Aorta (tissue), 5 donors: ENCODE data around the gene MAD1L1. TPM values are rescaled to one million over a fixed set of nuclear protein-coding genes. Genes with fewer than 3 reads are reported as not detected.

Source experiments
- ATAC-seq: fragments of 200-7000 bp; cut with Tn5 transposase; one replicate; pipeline ENCODE4 v1.9.1; 2022; ENCODE audit warnings: moderate library complexity; ENCODE audit not compliant: low FRiP score
- DNase-seq, 2 donors: peaks; one replicate each; pipeline ENCODE4 v3.0.0-alpha.2; 2020
- H3K27ac ChIP-seq, 2 donors: one replicate each; pipeline ENCODE4 v1.5.1; 2013; ENCODE audit warnings: low read length in 2 of 2, mild to moderate bottlenecking in 2 of 2, moderate library complexity in 2 of 2, control low read depth in 1 of 2, inconsistent platforms in 1 of 2, low read depth in 1 of 2
- H3K27me3 ChIP-seq, 2 donors: one replicate each; pipeline ENCODE4 v1.6.1; 2013; ENCODE audit warnings: control low read depth in 1 of 2, low read length in 1 of 2, mild to moderate bottlenecking in 1 of 2, moderate library complexity in 1 of 2; ENCODE audit not compliant: insufficient read depth in 2 of 2, control insufficient read depth in 1 of 2
- H3K36me3 ChIP-seq, 2 donors: one replicate each; pipeline ENCODE4 v1.6.1; 2013; ENCODE audit warnings: control low read depth in 1 of 2, low read length in 1 of 2, mild to moderate bottlenecking in 1 of 2; ENCODE audit not compliant: insufficient read depth in 2 of 2, control insufficient read depth in 1 of 2
- H3K4me1 ChIP-seq, 2 donors: one replicate each; pipeline ENCODE4 v1.6.1; 2013; ENCODE audit warnings: low read length in 2 of 2, control low read depth in 1 of 2, mild to moderate bottlenecking in 1 of 2, moderate library complexity in 1 of 2; ENCODE audit not compliant: insufficient read depth in 2 of 2, control insufficient read depth in 1 of 2
- H3K4me3 ChIP-seq, 2 donors: one replicate each; pipeline ENCODE4 v1.5.1; 2013; ENCODE audit warnings: low read length in 2 of 2, control low read depth in 1 of 2, mild to moderate bottlenecking in 1 of 2
- H3K9me3 ChIP-seq: one replicate; pipeline ENCODE4 v1.6.1; 2013; ENCODE audit warnings: mild to moderate bottlenecking, low read length; ENCODE audit not compliant: control insufficient read depth
- WGBS, 2 donors: extraction: QIAGEN DNeasy Blood & Tissue Kit; methylation state at CpG; one replicate each; pipeline ENCODE4 v1.1.7; 2013; 5-methylcytosine and 5-hydroxymethylcytosine counted together
- intact Hi-C, 2 donors: fragments of 100-400 bp; cut with DNase I; formaldehyde crosslinking; loops; one replicate each; pipeline versions ENCODE4 v1.14.2 to v1.15.0; 2022
- polyA plus RNA-seq, 2 donors: library from polyadenylated mRNA; stranded (reverse); fragments of 200-250 nt; gene quantifications; one replicate each; pipeline ENCODE4 v1.2.3, GENCODE V29; 2013
- total RNA-seq, 2 donors: library from RNA; stranded (reverse); fragmentation: NEBNext Ultra II Directional; extraction: Animal tissue kit (Norgen Biotek cat#: 25700); gene quantifications; one replicate each; pipeline ENCODE4 v1.2.1, GENCODE V29; 2021
- donor health status: healthy with polysubstance abuse.
- donor health status: Bipolar disorder and iron deficiency.
- donor health status: DM: no; HTN: no; CAD: no.
- donor health status: DM: no; HTN: no; CAD: no.
- donor health status: DM: yes; HTN: yes; CAD: no.

Gene MAD1L1
- total and polyA plus RNA-seq, 4 donors, result 14.8 to 35.8 (median 20.2) TPM

DNA sequence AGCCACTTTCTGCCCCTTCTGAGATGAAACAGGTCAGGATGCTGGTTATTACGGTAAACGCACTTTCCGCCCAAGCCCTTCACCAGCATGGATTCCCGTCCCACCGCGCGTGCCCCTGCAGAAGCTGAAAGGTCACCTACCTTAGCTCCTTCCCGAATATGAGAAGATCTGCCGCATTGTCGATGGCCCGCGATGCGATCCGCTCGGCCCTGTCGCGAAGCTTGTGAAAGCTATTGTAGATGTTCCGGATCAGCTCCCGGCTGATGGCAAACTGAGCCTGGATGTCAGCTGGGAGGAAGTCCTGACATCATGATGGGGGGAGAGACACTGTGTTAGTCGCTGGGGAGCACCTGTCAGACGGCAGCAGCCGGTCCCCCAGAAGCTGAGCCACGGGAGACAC, 31.4 kb upstream of the MAD1L1 start:
- H3K36me3 ChIP-seq, result no peaks in the 10 kb centered on the region
- no peak overlapping the region for H3K27ac ChIP-seq
- no peaks in the 10 kb centered on the region for H3K27me3 ChIP-seq
- intact Hi-C loops, result no loop called here
- no peak overlapping the region for H3K4me3 ChIP-seq
- DNase-seq (no peak), ATAC-seq (no peak)
- H3K9me3 ChIP-seq, result no peaks in the 10 kb centered on the region
- WGBS, 2 donors, result 96 to 97% methylated on average over 23 of the region's 23 CpGs
- no peaks in the 10 kb centered on the region for H3K4me1 ChIP-seq

DNA sequence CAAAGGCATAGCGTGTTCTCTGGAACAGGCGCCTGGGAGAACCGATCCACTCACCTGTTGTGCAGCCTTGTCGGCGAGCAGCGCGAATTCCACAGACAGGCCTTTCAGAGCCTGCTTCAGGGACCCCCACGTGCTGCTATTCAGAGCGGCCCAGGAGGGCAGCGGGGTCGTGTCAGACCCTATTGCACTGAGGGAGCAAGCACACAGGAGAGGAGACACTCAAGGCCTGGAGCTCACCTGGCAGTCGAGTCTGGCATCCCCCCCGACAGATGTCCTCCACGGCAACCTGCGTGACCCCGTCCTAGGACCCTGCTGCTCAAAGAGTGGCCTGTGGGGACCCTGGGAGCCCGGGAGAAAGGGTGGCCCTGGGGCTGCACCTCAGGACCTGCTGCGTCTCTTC, 30.4 kb upstream of the MAD1L1 start:
- Histone ChIP-seq H3K4me1 (no peaks in the 10 kb centered on the region), H3K27ac (no peak overlapping the region), H3K27me3 (no peaks in the 10 kb centered on the region), H3K36me3 (no peaks in the 10 kb centered on the region), H3K9me3 (no peaks in the 10 kb centered on the region), H3K4me3 (no peak overlapping the region)
- intact Hi-C loops, result no loop called here
- 89 to 95% methylated on average over 18 of the region's 18 CpGs for WGBS, 2 donors
- DNase-seq (no peak), ATAC-seq (no peak)

DNA sequence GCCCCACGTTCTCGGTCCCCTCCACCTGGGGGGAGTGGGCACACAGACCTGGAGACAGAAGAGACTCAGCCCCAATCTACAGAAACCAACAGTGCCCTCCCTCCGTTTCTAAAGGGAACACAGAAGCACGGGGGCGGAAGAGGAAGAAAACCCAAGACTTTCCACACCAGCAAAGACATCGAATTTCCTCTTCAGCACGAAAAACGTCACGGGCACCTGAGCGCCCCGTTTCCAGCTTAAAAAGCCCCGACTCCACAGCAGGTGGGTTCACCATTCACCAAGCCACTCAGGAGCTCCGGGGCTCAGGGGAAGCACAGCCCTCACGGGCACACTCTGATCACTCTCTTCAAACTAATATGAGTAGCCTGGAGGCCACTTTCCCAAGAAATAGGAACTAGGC, 28.9 kb upstream of the MAD1L1 start:
- no peak overlapping the region for H3K27ac ChIP-seq
- DNase-seq (no peak), ATAC-seq (no peak)
- intact Hi-C loops, result no loop called here
- no peaks in the 10 kb centered on the region for H3K36me3 ChIP-seq
- H3K27me3 ChIP-seq, result no peaks in the 10 kb centered on the region
- no peaks in the 10 kb centered on the region for H3K9me3 ChIP-seq
- no peaks in the 10 kb centered on the region for H3K4me1 ChIP-seq
- WGBS, 2 donors, result 92 to 93% methylated on average over 14 of the region's 14 CpGs
- H3K4me3 ChIP-seq, result no peak overlapping the region

DNA sequence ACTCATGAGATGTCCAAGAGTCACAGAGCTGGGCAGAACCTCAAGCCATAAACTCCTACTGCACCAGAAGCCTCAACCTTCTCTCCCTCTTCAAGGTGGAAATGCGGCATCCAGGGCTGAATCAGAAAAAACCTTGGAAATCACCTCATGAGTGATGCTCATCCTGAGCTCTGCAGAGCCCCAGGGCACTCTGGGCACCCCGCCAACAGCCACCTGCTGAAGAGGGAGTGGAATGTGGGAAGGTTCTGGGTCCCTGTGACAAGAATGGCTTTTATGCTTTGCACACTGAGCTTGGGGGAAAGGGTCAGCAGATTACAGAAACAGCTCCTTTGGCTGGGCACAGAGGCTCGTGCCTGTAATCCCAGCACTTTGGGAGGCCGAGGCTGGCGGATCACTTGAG, 28.1 kb upstream of the MAD1L1 start:
- H3K27ac ChIP-seq, result no peak overlapping the region
- intact Hi-C loops, result no loop called here
- no peaks in the 10 kb centered on the region for H3K27me3 ChIP-seq
- ATAC-seq (no peak), DNase-seq (no peak)
- no peaks in the 10 kb centered on the region for H3K4me1 ChIP-seq
- H3K4me3 ChIP-seq, result no peak overlapping the region
- no peaks in the 10 kb centered on the region for H3K9me3 ChIP-seq
- WGBS, 2 donors, result 91 to 93% methylated on average over 5 of the region's 5 CpGs
- no peaks in the 10 kb centered on the region for H3K36me3 ChIP-seq

DNA sequence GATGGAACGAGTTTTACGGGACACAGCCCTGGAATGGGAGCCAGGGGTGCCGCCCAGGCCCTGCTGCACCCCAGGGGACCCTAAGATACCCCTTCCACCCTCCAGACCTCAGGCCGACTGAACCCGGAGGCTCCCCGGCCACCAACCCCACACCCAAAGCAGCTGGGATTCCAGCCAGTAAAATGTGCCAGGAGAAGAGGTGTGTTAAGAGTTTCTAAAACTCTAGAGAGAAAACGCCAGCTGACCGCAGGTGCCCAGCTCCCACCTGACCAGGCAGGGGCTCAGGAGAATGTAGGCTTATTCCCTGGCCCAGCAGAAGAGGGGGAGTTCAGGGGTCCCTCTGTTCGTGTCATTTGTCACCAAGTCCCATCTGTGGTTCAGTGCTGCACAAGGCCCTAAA, 26.7 kb upstream of the MAD1L1 start:
- intact Hi-C loops, result no loop called here
- 87 to 90% methylated on average over 9 of the region's 9 CpGs for WGBS, 2 donors
- no peaks in the 10 kb centered on the region for H3K9me3 ChIP-seq
- no peak overlapping the region for H3K4me3 ChIP-seq
- no peaks in the 10 kb centered on the region for H3K27me3 ChIP-seq
- no peak for DNase-seq
- H3K4me1 ChIP-seq, result no peaks in the 10 kb centered on the region
- no peaks in the 10 kb centered on the region for H3K36me3 ChIP-seq
- no peak overlapping the region for H3K27ac ChIP-seq
- ATAC-seq, result no peak

DNA sequence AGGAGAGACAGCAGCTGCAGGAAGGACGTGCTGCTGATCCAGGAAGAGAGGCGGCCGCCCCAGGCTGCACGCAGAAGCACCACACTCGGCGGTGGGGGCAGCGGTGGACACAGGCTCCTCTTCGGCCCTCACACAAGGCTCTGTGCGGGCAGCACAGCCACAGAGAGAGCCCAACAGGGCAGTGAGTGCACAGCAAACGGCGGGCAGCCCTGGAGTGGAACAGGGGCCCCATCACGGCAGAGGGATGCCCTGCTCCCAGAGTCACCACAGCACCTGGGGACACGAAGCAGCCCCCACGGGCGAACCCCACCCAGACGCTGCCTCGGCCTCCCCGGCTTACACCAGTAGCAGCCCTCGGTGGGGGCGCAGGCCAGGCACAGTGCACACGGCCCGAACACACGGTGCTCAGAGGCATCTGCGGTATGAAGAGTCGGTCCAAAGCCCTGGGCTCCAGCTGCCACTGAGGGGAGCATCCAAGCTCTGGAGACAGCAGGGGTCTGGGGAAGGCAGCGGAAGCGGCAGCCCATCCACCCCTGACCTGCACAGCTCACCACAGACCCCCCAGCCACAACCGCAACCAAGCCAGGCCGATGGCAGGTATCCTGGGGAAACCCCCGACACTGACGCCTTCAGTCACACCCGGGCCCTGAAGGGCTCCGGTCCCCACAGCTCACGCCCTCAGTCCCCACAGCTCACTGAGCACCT, 26.1 kb upstream of the MAD1L1 start:
- WGBS, 2 donors, result 94 to 96% methylated on average over 31 to 34 of the region's 34 CpGs

DNA sequence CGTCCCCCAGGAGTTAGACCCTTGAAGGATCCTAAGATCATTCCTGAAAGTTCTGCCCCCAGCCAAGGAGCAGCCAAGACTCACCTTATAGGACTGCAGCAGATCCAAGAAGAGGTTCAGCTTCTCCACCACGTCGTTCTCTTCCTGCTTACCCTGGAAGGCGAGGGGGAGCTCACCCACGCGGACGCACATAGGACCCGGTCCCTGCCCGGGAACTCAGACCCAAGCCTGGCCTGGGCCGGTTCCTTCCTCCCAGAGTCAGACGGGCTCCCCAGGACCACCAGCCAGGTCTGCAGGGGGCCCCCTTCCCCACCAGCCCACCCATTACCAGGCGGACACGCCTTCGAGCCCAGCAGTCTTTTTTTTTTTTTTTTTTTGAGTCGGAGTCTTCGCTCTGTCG, 24.9 kb upstream of the MAD1L1 start:
- H3K27ac ChIP-seq, result no peak overlapping the region
- intact Hi-C loops, result no loop called here
- no peak overlapping the region for H3K4me3 ChIP-seq
- H3K36me3 ChIP-seq, result no peaks in the 10 kb centered on the region
- no peaks in the 10 kb centered on the region for H3K9me3 ChIP-seq
- H3K27me3 ChIP-seq, result no peaks in the 10 kb centered on the region
- 91 to 93% methylated on average over 13 to 17 of the region's 17 CpGs for WGBS, 2 donors
- no peaks in the 10 kb centered on the region for H3K4me1 ChIP-seq
- ATAC-seq (no peak), DNase-seq (no peak)

More for the DNA sequence above, 26.1 kb upstream of the MAD1L1 start:
- Histone ChIP-seq H3K4me1 (no peaks in the 10 kb centered on the region), H3K27me3 (no peaks in the 10 kb centered on the region), H3K36me3 (no peaks in the 10 kb centered on the region), H3K4me3 (no peak overlapping the region), H3K27ac (no peak overlapping the region), H3K9me3 (no peaks in the 10 kb centered on the region)
- DNase-seq (no peak), ATAC-seq (no peak)
- intact Hi-C loops, result no loop called here

DNA sequence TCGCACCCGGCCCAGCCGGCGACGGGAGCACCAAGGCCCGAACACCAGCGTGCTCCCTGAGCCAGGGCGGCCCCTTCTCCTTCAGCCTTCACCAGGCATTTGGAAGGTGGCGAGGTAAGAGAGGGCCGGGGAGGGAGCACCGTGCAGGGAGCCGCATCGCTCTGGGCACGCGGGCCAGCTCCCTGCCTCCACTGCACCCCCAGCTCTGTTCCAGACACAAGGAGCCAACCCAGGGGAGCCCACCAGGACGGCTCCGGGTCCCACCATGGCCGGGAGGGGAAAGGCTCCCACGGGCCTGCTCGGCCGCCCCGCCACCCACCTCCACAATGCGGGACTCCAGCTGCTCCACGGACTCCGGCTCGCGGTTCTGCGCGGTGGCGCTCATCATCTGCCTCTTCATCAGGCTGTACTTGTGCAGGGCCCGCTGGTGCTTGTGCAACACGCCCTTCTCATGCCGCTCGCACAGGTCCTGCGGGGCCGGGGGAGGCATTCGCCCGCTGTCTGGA, 24.4 kb upstream of the MAD1L1 start:
- Histone ChIP-seq H3K4me3 (no peak overlapping the region), H3K9me3 (no peaks in the 10 kb centered on the region), H3K27me3 (no peaks in the 10 kb centered on the region), H3K4me1 (no peaks in the 10 kb centered on the region), H3K36me3 (no peaks in the 10 kb centered on the region), H3K27ac (no peak overlapping the region)
- ATAC-seq, result no peak
- intact Hi-C loops, result no loop called here
- no peak for DNase-seq
- 95 to 97% methylated on average over 29 to 38 of the region's 38 CpGs for WGBS, 2 donors

DNA sequence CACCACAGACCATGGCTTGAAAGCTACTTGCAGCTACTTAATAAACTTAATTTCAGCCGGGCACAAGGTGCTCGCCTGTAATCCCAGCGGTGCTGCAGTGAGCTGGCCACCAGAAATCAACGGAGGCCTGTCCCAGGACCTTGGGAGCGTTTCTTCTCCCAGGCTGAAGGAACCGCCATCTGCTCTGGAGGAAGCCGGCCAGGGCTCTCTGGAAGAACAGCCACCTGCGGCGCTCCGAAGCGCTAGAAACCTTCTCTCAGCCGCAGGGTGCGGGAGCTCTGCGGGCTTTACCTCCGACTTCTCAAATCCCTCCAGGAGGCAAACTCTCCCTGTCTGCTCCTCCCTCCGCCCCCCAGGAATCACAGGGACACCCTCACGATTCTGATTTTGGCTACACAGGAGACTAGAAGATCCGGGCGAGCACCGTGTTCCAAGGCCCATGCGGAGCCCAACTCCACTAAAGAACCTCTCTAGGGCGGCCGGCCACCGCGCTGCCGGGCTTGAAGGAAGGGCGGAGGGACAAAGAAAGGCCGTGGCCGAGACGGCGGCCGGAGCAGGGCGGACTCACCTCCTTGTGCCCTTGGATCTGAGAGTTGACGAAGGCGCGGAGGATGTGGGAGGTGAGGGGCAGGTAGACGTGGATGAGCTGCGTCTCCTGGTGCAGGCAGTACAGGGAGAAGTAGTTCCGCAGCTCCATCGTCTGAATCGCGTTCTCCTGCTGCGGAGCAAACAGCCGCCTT, 23.7 kb upstream of the MAD1L1 start:
- H3K9me3 ChIP-seq, result no peaks in the 10 kb centered on the region
- DNase-seq, result no peak
- no peaks in the 10 kb centered on the region for H3K4me1 ChIP-seq
- intact Hi-C loops, result no loop called here
- no peak overlapping the region for H3K27ac ChIP-seq
- no peaks in the 10 kb centered on the region for H3K36me3 ChIP-seq
- no peaks in the 10 kb centered on the region for H3K27me3 ChIP-seq
- H3K4me3 ChIP-seq, result no peak overlapping the region
- 94 to 95% methylated on average over 44 of the region's 44 CpGs for WGBS, 2 donors
- no peak for ATAC-seq
